NOMO-1 treated with DMSO at 0.1 percent for 48 hours (cell line): ENCODE data around the gene MYBBP1A.
"Not testable (repeated sequence)": the region's sequence is repeated elsewhere in the genome, so short reads cannot be mapped to it uniquely, and the experiment has no call there.

Experiments
- DNase-seq: peaks from one replicate; lab custom pipeline; 2025; ENCODE audit not compliant: unreplicated experiment; lab: John Stamatoyannopoulos, UW

The MYBBP1A gene

DNA sequence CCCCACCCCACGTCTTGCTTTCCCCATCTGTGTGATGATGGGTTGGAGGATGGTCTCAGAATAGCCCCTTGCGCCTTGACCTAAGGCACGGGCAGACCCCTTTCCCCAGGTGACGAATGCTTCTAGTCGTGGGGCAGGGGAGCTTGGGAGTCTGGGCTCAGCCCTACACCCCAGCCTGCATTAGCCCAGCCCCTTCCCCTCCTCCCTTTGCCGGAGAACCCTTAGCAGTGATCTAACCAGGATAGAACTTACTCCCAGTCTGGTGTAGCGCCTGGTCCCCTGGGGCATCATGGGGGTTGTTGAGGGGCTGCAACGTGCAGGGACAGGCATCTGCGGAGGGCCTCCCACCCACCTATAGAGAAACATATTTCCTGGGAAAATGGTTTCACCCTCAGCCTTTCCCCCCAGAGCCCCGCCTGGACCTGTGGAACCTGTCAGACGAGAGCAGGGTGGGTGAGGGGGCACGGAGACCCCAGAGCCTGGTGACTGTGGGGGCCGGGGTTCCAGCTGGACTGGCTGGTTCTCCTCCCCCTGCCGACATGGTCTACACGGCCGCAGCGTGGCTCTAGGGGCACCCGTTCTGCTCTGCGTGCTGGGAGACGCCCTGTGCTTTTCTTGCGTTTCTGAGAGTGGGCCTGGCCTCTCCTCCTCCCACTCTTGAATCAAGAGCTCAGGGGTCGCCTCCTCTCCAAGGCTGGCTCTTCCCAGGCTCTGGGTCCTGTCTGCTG is 33.9 kb upstream of the MYBBP1A start:
- no peak for DNase-seq

- DNase-seq = no peak
Measured at GRCh38 chr17:4588391-4588790, 33.2 kb upstream of the MYBBP1A start.

- DNase-seq = no peak
Measured at GRCh38 chr17:4587803-4588202, 32.6 kb upstream of the MYBBP1A start.

DNA sequence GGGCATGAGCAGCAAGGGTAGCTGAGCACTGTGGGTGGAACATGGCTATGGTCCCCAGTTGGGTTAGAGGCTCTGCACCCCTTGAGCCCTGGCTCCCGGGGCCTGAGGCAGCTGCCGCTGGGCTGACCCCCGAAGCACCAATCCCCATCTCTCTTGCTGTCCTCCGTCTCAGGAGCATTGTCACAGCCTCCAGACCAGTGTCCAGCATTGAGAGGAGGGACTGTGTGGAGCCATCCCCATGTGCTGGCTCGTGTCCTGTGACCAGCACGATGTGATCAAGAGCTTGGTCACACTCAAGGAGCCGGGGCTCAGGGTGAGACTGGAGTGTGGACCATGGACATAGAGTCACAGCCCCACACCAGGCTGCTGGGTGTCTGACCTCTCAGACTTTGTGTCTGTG is 32.0 kb upstream of the MYBBP1A start:
- DNase-seq = no peak

- DNase-seq = no peak
Measured at GRCh38 chr17:4586043-4586442, 30.9 kb upstream of the MYBBP1A start.

- no peak for DNase-seq
Measured at GRCh38 chr17:4585638-4585994, 30.4 kb upstream of the MYBBP1A start.

DNA sequence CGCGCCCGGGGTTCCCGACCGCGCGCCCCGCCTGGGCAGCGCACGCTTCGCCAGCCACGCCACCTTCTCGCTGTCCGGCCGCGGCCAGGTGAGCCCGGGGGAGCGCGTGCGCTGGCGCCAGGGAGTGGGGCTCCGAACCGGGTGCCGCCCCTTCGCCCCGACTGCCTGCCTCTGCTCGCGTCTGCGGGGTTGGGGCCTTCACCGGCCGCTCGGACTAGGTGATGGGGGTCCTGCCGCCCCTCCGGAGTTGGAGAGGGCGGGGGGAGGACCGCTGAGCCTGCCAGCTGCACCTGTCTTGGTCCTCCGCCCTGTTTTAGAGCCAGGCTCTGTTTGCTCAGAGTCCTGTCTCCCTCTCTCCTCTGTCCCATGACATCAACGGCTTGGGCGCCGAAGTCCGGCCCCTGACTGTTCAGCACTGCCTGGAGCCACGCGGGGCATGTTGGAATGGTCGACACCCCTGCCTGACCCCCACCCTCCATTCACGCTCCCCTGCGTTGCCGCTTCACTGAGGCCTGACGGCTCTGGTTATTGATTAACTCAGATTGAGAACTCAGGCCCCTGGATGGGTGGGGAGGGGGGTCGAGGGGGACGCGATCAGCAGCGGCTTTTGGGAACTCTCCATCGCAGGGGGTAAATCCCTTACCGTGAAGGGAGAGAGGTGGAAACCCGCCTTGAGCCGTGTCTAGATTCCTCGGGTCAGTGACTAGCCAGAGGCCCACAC is 29.9 kb upstream of the MYBBP1A start:
- DNase-seq = no peak

DNA sequence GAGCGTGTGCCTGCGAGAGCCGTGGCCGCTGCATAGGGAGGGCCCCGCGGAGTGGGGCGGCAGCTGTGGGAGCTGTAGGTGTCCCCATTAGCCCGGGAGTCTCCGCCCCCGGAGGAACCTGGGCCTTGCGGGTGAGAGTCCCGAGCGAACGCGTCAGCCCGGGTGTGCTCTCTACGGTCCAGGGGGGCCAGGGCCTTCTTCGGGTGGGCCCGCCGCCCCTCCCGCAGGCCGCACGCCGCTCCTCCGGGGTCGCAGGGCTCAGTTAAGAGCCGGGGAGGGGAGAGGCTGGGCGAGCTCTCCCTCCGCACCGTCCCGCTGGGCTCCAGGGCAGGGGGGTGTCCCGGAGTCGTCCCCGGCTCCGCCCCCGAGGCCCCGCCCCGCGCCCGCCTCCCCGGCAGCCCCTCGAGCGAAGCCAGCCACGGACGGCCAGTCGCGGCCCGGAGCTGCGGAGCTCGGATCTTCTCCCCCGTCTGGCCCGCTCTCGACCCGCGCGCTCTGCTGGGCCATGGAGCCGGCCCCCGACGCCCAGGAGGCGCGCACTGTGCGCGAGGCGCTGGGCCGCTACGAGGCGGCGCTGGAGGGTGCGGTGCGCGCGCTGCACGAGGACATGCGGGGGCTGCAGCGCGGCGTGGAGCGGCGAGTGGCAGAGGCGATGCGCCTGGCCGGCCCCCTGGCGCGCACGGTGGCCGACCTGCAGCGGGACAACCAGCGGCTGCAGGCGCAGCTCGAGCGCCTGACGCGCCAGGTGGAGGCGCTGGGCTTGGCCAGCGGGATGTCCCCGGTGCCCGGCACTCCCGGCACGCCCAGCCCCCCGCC is 29.1 kb upstream of the MYBBP1A start, which contains the start of gene SMTNL2:
TSS of gene SMTNL2 (plus strand) at position 429 of the 816 bp plus-strand sequence. CDS start at position 506, 77 bp downstream.
- no peak for DNase-seq

- no peak for DNase-seq
Measured at GRCh38 chr17:4583782-4584100, 28.6 kb upstream of the MYBBP1A start.

DNA sequence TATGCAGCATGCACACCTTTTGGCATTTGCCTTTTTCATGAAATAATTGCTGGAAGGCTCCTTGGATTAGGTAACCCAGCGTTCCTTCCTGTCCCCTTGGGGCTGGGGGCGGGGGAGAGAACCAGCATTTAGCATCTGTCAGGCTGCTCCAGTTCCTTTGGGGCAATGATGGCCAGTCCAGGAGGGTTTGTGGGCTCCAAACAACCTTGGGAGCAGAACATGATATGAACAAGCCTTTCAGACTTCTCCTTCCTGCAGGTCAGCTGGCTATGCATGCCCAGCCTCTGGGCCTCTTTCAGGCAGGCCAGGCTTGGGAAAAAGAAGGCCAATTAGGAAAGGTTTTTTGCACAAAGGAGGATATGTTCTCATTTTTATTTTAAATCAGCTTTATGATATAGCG is 28.0 kb upstream of the MYBBP1A start:
- DNase-seq = no peak

- DNase-seq = no peak
Measured at GRCh38 chr17:4582691-4583090, 27.5 kb upstream of the MYBBP1A start.

GRCh38 chr17:4582101-4582501 is 26.9 kb upstream of the MYBBP1A start:
- DNase-seq = no peak

- no peak for DNase-seq
Measured at GRCh38 chr17:4580291-4580690, 25.1 kb upstream of the MYBBP1A start.

GRCh38 chr17:4579678-4580077 is 24.5 kb upstream of the MYBBP1A start:
- DNase-seq = no peak

GRCh38 chr17:4578349-4578748 is 23.2 kb upstream of the MYBBP1A start:
- DNase-seq = not testable (repeated sequence)

DNA sequence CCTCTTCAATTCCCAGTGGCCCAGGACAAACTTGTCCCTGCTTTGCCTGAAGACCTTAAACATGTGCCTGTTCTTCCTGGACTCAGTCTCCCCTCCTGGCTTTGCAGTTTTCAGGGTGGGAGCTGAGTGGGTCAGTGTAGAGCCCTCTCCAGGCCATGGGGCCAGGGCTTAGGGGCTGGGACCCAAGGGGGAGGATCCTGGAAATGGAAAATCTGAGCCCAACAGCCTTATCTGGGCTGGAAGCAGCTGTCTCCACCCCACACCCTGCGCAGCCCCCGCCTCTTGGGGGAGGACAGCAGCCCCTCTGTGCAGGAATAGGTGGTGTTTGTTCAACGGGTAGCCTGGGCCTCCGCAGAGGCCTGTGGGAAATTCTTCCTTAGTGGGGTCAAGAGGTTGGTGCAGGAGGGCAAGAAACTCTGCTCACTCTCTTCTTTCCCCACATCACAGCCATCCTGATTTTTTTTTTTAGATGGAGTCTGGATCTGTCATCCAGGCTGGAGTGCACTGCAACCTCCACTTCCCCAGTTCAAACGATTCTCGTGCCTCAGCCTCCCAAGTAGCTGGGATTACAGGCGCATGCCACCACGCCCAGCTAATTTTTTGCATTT is 22.3 kb upstream of the MYBBP1A start:
- DNase-seq = no peak

DNA sequence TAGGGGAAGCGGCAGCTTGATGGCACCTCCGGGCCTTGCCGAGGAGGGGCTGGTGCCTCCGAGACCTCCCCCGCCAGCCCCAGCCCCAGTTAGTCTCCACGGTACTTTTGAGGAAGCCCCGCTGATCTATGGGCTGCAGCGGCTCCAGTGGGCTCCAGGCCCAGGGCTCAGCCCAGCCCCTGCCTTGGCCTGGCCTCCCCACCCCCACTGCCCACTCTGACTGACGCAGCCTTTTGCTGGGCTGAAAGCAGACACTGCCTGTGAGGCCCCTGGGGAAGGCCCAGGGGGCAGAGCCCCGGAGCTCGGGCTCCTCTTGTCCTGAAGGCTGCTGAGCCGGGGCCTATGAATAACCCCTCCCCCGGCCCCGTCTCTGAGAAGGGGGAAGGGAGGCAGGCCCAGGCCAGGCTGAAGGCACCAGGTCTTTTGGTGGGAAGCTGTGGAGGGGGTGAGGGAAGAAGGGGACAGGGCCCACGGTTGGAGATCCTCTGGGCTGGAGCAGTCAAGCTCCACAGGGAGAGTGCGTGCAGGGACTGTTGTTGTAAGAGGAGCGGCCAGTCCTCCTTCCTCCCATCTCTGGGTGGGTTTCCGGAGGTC is 21.6 kb upstream of the MYBBP1A start:
- DNase-seq = no peak

DNA sequence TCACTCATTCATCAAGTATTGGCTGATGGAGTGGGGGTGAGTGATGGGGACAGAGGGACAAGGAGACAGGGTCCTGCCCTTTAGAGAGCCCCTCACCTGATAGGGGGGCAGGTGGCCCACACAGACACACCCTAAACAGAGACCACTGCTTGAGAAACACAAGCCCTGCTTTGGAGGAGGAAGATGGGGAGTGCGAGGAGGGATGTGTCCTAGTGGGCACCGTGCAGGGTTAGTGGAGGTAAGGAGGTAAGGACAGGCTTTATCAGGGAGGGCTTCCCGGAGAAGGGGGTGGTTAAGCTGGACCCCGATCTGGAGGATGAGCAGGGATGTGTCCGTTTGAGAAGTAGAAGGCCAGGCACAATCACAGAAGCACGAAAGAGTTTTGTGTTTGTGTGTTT is 21.0 kb upstream of the MYBBP1A start:
- DNase-seq = no peak

DNA sequence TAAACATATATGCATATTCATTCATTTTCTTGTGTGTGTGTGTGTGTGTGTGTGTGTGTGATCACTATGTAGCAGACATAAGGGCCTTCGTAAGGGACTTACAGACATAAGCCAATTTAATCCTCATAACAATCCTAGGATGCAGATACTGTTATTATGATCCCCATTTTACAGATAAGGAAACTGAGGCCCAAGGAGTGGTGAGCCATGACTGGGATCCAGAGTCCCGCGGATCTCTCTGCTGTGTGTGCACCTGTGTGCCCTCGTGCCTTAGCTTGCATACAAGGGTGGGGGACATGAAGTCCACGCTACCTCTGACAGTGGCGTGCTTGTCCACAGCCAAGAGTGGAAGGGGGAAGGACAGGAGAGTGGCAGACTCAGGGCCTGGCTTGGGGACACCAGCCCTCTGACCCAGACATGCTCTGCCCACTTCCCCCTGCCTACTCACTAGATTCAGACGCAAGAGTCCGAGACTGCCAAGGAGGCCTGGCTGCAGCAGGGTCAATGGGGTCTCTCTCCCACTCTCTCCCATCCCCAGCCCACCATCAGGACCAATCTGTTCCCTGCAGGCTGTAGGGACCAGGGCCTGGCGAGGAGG is 19.4 kb upstream of the MYBBP1A start:
- DNase-seq = no peak

- no peak for DNase-seq
Measured at GRCh38 chr17:4573669-4574068, 18.5 kb upstream of the MYBBP1A start.

DNA sequence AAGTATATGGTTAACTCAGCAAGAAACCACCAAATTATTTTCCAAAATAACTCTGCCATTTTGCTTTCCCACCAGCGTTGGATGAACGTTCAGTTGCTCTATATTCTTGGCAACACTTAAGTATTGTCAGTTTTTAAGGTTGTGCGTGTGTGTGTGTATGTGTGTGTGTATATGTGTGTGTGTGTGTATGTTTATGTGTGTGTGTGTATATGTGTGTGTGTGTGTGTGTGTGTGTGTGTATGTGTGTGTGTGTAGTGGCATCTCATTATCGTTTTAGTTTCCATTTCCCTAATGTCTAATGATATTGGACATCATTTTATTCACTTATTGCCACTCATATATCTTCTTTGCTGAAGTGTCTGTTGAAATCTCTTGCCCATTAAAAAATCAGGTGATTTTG is 17.9 kb upstream of the MYBBP1A start:
- DNase-seq = no peak
